ENCODE measurements around the gene RASAL1.

RASAL1 gene

DNA sequence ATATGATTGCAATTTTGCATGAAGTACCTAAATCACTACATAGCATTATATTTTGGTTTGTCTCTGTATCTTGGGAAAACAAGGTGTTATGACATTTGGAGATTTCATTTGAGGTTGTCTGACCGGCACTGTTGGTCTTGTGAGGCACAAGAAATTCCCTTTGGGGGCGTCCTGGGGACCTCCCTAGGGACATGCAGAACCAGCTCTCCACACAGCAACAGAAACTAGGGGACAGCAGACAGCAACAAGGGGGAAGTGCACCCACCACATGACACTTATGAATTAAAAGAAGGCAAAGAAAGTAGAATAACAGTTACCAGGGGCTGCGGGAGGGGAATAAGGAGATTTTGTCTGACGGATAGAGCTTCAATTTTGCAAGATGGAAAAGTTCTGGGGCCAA lies 35.4 kb upstream of the RASAL1 start:
- Histone ChIP-seq H3K4me1 (ENCODE audit: low read length) (peaks cover 49% of the 10 kb centered on the region), H3K79me2 (ENCODE audit: low read length) (no peaks in the 10 kb centered on the region), H2AFZ (ENCODE audit: low read depth, low read length) (no peak overlapping the region), H3K4me2 (ENCODE audit: low read length) (peak overlapping the region; percentile 42), H3K4me3 (ENCODE audit: low read length) (no peak overlapping the region), H3K9ac (ENCODE audit: low read length) (0 out of 2 replicates have a peak overlapping the region, but pooled peaks have one; percentile 17), H3K36me3 (replicated peaks; ENCODE audit: low read depth, low read length) (peaks cover 48% of the 10 kb centered on the region), H3K27me3 (ENCODE audit: low read depth, low read length) (no peaks in the 10 kb centered on the region), H3K27ac (ENCODE audit: low read length) (peak overlapping the region; percentile 90), H4K20me1 (ENCODE audit: insufficient read depth, low read length) (no peaks in the 10 kb centered on the region), H3K9me3 (ENCODE audit: insufficient read depth, low read length) (peaks cover 4% of the 10 kb centered on the region; the same call in 1 of the 2 replicates)
- TF ChIP-seq CTCF (IDR thresholded peaks at IDR 0.05; ENCODE audit: low read depth, low read length) = no peak
- no peak for TF ChIP-seq EZH2phosphoT487 (IDR thresholded peaks at IDR 0.05; ENCODE audit: low read depth)

DNA sequence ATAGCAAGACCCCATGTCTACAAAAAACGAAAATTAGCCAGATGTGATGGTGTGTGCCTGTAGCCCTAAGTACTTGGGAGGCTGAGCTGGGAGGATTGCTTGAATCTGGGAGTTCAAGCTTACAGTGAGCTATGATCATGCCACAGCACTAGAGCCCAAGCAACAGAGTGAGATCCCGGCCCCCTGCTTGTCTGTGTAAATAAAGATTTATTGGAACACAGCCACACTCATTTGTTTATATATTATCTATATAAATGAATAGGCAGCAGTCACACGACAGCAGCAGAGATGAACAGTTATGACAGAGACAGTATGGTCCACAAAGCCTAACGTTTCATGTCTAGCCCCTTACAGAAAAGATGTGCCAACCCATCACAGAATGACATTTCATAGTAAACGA lies 34.9 kb upstream of the RASAL1 start:
- no peak for TF ChIP-seq EZH2phosphoT487 (IDR thresholded peaks at IDR 0.05; ENCODE audit: low read depth)
- no peak for TF ChIP-seq CTCF (IDR thresholded peaks at IDR 0.05; ENCODE audit: low read depth, low read length)
- Histone ChIP-seq H2AFZ (ENCODE audit: low read depth, low read length) (no peak overlapping the region), H3K9ac (ENCODE audit: low read length) (peak overlapping the region; percentile 17; the same call in 1 of the 2 replicates), H3K4me1 (ENCODE audit: low read length) (peaks cover 49% of the 10 kb centered on the region), H3K79me2 (ENCODE audit: low read length) (no peaks in the 10 kb centered on the region), H4K20me1 (ENCODE audit: insufficient read depth, low read length) (no peaks in the 10 kb centered on the region), H3K4me2 (ENCODE audit: low read length) (peak overlapping the region; percentile 42), H3K36me3 (replicated peaks; ENCODE audit: low read depth, low read length) (peaks cover 51% of the 10 kb centered on the region), H3K9me3 (ENCODE audit: insufficient read depth, low read length) (peaks cover 4% of the 10 kb centered on the region; the same call in 1 of the 2 replicates), H3K27ac (ENCODE audit: low read length) (peak overlapping the region; percentile 90), H3K4me3 (ENCODE audit: low read length) (no peak overlapping the region), H3K27me3 (ENCODE audit: low read depth, low read length) (no peaks in the 10 kb centered on the region)

DNA sequence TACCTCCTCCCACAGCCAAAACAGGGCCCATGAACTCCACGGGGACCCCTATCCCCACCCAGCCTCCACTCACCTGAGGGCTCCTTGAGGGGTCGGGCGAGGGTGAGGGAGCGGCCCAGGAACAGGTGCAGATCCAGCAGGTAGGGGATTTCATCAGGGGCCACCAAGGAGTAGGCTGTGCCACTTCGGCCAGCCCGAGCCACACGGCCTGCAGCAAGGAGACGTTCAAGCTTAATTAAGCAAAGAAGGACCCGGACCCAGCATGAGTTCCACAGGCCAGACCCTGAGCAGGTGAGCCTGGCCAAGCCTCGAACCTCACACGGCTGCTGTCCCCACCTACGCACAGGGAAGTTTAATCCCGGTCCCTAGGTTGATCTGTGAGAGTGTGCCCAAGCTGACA lies 34.1 kb upstream of the RASAL1 start:
- Histone ChIP-seq H2AFZ (ENCODE audit: low read depth, low read length) (no peak overlapping the region), H4K20me1 (ENCODE audit: insufficient read depth, low read length) (no peaks in the 10 kb centered on the region), H3K79me2 (ENCODE audit: low read length) (no peaks in the 10 kb centered on the region), H3K27me3 (ENCODE audit: low read depth, low read length) (no peaks in the 10 kb centered on the region), H3K9me3 (ENCODE audit: insufficient read depth, low read length) (peaks cover 4% of the 10 kb centered on the region; the same call in 1 of the 2 replicates), H3K9ac (ENCODE audit: low read length) (peak overlapping the region; percentile 17; the same call in 1 of the 2 replicates), H3K4me1 (ENCODE audit: low read length) (peaks cover 49% of the 10 kb centered on the region), H3K27ac (ENCODE audit: low read length) (peak overlapping the region; percentile 90), H3K36me3 (replicated peaks; ENCODE audit: low read depth, low read length) (peaks cover 56% of the 10 kb centered on the region), H3K4me2 (ENCODE audit: low read length) (no peak overlapping the region), H3K4me3 (ENCODE audit: low read length) (no peak overlapping the region)
- TF ChIP-seq EZH2phosphoT487 (IDR thresholded peaks at IDR 0.05; ENCODE audit: low read depth) (no peak), CTCF (IDR thresholded peaks at IDR 0.05; ENCODE audit: low read depth, low read length) (no peak)

DNA sequence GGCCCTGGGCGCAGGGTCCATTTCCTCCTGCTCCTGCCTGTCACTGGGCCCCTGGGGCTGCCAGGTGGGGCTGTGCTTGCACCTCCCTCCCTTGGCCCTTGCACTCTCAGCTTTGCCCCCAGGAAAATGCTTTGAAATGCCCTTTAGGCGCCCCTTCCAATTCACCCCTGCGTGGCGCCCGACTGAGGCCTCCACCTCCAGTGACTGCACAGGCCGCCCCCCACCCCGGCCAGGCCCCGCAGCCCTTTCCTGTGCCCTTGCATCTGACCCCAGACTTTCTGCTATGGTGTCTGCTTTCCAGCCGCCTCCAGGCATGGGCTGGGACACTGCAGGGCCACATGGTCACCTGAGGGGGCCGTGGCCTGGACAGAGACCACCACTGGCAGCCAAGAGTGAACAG lies 32.3 kb upstream of the RASAL1 start:
- no peaks in the 10 kb centered on the region for H3K27me3 ChIP-seq (ENCODE audit: low read depth, low read length)
- H2AFZ ChIP-seq (ENCODE audit: low read depth, low read length) = no peak overlapping the region
- peaks cover 32% of the 10 kb centered on the region for H3K4me1 ChIP-seq (ENCODE audit: low read length)
- no peaks in the 10 kb centered on the region; the same call in 1 of the 2 replicates for H3K9me3 ChIP-seq (ENCODE audit: insufficient read depth, low read length)
- no peak overlapping the region for H3K4me2 ChIP-seq (ENCODE audit: low read length)
- no peak overlapping the region for H3K9ac ChIP-seq (ENCODE audit: low read length)
- no peaks in the 10 kb centered on the region for H4K20me1 ChIP-seq (ENCODE audit: insufficient read depth, low read length)
- H3K4me3 ChIP-seq (ENCODE audit: low read length) = no peak overlapping the region
- no peaks in the 10 kb centered on the region for H3K79me2 ChIP-seq (ENCODE audit: low read length)
- peaks cover 58% of the 10 kb centered on the region for H3K36me3 ChIP-seq (replicated peaks; ENCODE audit: low read depth, low read length)
- H3K27ac ChIP-seq (ENCODE audit: low read length) = no peak overlapping the region
- TF ChIP-seq EZH2phosphoT487 (IDR thresholded peaks at IDR 0.05; ENCODE audit: low read depth) (no peak), CTCF (IDR thresholded peaks at IDR 0.05; ENCODE audit: low read depth, low read length) (no peak)
